RPMI8226 (cell line): Measurements from ENCODE around the gene BCAS3.
"Not testable (repeated sequence)": the region's sequence is repeated elsewhere in the genome, so short reads cannot be mapped to it uniquely, and the experiment has no call there.

Experiments
- DNase-seq: peaks from one replicate; pipeline ENCODE4 v3.0.0-alpha.2; 2015

BCAS3 gene

GRCh38 chr17:61354895-61355874 lies 677.5 kb downstream of the BCAS3 start:
- no peak for DNase-seq

- DNase-seq: not testable (repeated sequence)
These were observed 679.4 kb downstream of the BCAS3 start for GRCh38 chr17:61357061-61357460.

- not testable (repeated sequence) for DNase-seq
These were observed 681.9 kb downstream of the BCAS3 start for GRCh38 chr17:61359513-61359912.

DNA sequence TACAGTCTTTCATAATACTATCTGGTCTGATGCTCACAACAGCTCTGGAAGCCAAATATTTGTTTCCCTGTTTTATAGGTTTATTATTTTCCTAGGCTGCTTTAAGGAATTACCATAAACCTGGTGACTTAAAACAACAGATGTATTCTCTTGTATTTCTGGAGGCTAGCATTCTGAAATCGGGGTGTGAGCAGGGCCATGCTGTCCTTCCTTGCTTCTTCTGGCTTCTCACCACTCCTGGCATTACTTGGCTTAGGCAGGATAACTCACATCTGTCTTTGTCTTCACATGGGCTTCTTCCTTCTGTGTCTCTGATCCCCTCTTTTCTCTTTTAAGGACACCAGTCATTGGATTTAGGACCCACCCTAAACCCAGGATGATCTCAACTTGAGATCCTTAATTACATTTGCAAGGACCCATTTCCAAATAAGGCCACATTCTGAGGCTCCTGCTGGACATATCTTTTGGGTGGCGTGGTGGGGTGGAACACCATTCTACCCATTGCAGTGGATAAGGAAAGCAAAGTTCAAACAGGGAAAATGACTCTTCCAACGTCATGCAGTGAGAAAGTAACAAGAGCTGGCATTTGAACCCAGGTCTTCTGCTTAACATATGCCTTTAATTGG lies 682.8 kb downstream of the BCAS3 start:
- no peak for DNase-seq

GRCh38 chr17:61361084-61361483 lies 683.4 kb downstream of the BCAS3 start:
- no peak for DNase-seq

DNA sequence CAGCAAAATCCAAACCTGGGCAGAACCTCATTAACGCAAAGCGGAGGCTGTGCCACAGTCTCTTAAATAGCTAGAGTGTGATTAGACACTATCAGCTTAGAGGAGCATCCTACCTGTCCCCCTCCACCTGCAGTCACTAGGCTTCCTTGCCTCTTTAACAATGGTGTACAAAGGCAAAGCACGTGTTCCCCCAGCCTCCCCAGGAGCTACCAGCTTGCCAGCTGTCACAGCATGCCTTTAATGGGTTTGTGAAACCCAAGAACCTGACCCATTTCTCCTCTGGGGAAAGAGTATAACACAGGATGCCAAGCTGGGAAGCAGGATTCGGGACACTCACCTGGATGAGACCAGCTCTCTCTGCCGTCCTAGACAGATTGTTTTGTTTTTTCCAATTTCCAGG lies 684.7 kb downstream of the BCAS3 start:
- no peak for DNase-seq

DNA sequence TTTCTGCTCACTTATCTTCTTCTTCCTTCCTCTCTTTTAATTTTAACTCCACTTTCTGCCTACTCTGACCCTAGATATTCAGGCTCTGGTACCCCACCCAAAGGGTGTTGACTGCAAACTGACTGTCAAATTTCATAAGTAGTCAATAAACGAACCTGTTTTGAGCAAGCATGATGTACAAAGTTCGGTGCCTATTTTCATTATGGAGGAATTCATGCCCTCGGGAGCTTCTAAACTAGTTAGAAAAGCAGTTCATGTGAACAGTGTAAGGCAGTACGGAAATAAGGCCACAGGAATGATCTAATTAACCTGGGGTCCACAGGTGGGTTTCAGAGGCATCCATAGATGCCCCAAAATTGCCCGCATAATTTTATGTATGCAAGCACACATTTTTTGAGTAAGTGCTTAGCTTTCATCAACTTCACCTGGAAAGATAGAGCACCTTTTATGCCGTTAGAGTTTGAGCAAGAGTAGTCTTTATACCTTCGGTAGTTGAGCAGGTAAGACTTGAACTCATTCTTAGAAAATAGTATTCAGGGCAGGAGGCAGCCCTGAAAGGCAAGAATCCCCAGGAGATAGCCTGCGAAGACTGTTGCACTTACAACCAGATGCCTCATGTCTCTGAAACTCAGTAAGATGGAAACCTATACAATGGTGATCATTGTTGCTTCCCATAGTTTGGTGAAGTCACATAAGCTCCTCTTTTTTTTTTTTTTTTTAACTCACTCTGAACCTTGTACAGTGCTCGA lies 685.4 kb downstream of the BCAS3 start:
- no peak for DNase-seq

DNA sequence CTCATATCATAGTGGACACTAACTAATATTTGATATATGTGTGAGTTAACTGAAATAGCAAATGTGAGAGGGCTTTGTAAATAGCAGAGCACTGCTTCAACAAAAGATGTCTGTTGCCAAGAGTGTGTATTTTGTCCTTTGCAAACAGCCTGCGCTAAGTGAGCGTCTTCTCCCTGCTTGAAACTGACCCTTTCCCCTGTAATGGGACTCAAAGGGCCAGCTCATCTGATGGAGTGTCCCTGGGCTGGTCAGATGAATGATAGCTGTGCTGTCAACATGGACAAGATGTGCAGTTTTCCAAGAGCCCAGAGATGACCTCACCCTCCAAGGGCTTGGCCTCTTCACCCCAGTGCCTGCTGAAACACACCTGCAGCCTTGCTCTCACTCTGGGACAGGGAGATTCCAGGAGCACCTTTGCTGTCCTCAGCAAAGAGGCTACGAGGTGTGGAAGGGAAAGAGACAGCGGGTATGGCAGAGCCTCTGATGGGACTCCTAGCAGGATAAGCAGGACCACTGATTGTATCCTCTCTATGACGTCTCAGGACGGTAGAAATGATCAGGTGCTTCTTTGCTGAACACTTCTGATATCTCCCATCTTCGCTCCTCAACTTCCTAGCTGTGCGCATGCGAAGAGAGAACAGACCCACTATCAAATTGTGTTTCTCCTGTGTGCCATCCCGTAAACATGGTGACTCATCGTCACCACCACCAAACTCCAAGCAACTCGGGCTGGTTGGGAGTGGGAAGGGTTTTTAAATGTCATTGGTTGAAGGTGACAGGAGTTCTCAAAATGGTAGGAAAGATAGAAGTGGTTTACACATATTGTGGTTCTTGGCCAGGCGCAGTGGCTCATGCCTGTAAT lies 686.2 kb downstream of the BCAS3 start:
- no peak for DNase-seq

DNA sequence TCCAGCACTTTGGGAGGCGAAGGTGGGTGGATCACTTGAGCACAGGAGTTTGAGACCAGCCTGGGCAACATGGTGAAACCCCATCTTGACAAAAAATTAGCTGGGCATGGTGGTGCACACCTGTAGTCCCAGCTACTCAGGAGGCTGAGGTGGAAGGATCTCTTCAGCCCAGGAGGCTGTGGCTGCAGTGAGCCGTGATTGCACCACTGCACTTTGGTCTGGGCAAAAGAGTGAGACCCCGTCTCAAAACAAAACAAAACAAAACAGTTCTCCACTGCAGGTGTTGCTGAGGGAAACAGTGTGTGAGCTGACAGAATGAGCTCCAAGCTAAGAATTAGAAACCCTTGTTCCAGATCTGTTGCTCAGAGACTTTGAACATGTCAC lies 686.8 kb downstream of the BCAS3 start:
- no peak for DNase-seq

DNA sequence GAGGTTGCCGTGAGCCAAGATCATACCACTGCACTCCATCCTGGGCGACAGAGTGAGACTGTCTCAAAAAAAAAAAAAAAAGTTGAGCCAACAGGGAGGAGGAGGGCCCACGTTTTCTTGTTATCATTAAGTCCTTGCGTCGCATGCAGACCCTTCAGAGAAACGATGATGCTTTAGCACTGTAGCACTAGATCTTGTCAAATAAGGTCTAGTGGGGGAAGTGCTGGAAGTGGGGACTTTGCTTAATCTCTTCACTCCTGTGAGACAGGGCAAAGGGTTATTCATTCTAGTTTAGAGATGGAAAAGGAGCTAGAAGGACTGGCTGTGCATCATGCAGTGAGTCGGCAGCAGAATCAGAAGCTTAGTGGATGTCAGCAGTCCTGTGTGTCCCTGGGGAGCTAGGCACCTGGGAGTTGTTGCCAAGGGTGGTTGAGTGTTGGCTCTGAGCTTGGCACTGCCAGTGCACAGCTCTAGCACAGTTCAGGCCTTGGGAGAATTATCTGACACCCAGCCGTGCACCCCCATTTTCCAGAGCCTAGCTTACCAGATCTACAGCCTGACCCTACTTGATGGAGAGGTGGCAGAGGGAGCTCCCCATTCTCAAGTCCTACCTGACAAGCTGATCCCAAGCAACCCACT lies 688.5 kb downstream of the BCAS3 start:
- no peak for DNase-seq

- no peak for DNase-seq
These were observed 689.2 kb downstream of the BCAS3 start for GRCh38 chr17:61366715-61367413.

DNA sequence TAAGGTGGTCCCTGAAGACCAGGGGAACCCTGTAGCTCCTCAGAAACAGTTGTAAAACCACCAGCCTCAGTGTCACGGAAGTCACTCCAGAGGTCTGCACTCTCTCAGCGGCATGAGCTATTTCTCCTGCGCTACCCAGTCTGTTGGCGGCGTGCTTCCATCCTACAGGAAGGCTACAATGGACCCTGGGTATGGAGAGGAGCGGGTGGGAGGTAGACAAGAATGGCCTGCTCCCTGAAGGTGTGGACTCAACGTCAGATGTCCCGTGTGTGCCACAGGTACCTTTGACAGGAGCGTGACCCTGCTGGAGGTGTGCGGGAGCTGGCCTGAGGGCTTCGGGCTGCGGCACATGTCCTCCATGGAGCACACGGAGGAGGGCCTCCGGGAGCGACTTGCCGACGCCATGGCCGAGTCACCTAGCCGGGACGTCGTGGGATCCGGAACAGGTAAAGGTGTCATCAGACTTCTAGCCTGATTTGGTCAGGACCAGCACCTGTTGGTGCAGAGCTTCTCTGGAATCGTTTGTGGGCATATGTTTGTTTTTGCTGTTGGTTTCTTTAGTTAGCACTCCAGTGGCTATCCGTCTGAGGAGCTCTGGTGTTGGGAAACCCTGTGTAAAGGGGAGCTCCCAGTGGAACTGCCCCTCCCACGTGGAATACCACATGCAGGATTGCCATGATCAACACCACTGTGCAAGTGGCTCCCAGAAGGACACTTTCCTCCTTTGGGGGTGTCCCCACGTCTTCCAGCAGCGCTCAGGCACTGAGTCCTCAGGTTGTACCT lies 690.6 kb downstream of the BCAS3 start:
- no peak for DNase-seq

GRCh38 chr17:61368832-61369450 lies 691.3 kb downstream of the BCAS3 start:
- DNase-seq: no peak

DNA sequence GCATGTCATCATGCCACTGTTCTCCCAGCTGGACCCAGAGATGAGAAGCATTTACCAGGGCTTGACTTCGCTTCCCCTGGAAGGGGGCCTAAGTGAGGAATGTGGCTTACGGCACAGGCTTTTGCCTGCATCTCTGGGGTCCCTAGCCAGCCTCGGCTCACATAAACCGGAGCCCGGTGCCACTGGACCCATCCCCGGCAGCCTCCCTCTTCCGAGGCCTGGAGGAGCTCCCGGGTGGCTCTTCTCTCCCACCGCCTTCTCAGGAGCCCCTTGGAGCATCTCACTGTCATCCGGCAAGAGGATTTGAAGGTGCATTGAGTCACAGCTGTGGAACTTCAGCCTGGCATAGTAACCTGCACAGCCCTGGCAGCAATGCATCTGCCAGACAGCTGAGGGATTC lies 692.1 kb downstream of the BCAS3 start:
- no peak for DNase-seq

DNA sequence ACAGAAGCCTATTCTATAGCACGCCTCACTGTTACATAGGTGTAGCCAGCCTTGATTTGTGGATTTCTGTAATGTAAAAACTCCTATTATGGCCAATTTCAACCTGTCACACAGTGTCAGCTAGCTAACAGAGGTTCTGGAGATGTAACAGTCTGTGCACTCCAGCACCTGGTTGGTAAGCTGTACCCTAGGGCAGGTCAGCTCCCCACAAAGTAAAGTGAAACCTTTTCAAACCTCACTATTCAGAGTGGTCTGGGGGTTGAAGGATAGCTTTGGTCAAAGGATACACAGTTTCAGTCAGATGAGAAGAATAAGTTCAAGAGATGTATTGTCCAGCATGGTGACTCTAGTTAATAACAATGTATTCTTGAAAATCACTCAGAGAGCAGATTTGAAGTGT lies 693.5 kb downstream of the BCAS3 start:
- DNase-seq: no peak

- DNase-seq: no peak
These were observed 694.0 kb downstream of the BCAS3 start for GRCh38 chr17:61371606-61372005.

- DNase-seq: no peak
These were observed 694.8 kb downstream of the BCAS3 start for GRCh38 chr17:61372436-61372835.

DNA sequence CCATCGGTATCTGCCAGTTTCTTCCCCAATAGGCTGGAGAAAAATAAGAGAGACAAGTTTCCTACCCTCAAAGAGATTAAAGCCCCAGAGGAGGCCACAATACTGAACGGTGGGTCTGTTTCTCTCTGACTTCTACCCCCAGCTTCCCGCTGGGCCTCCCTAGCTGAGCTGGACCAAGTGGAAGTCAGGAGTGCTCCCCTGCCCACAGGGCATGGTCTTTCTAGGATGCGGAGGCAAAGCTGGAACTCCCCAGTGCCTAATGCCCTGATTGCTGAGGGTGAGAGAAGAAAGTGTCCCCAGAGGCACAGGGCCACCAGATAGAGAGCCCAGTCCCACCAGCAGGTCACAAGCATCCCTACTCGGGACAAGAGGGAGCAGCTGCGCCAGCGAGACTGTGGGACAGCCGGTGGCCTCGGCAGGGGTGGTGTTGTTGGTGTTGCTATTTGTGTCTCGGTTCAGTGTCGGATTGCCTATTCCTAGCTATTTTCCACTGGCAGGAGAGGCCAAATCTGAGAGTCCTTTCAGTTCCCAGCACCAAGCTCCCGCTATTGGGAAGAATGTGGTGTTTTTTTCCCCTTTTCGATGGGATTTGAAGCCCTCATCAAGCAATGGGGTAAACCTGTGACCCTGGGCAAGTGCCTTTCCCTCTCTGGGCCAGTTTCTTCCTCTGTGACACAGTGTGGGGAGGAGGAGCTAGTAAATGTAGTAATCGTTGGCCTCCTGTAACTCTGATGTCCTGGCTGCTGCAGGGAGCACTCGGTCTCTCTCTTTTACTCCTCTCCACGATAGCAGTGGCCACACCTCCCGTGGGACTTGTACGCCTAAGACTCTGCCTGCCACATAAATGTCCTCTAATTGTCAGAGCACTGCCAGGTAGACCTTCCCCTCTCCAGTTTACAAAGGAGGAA lies 699.5 kb downstream of the BCAS3 start:
- DNase-seq: no peak
